ENCODE results near the gene NAA80.

DNA sequence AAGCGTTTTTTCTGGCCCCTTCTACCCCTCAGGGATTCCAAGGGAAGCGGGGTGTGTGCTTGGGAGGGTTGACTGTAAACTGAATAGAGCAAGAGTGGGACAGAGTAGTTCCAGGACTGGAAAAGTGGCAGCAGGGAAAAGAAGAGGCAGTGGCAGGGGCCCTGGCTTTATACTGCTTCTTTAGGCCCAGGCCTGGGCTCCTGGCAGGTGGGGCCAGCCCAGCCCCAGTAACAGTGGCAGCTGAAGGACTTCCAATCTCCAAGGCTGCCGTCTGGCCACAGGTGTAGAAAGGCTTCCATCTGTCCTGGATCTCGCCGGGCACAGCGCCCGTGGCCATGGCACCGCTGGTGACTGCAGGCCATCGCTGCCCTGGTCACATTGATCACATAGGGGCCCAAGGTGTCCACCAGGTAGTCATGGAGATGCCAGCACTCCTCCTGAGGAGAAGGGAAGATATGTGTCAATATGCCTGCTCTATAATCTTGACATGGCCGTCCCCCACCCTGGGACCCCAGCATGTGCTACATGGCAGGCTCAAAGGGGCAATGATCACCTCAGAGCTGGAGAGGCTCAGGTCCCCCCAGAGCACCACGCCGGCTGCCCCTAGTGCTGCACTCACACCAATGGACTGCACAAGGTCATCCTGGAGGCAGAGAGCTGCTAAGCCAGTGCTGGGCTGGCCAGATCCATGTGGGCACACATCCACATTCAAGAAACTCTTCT, 6.0 kb downstream of the NAA80 start:
- TF ChIP-seq CTCF (IDR thresholded peaks at IDR 0.05; ENCODE audit: control extremely low read depth in 1 of 3, insufficient read depth in 1 of 3, low read depth in 1 of 3, low read length in 3 of 3) = no peak
- no peak for TF ChIP-seq RNF2 (IDR thresholded peaks at IDR 0.05; ENCODE audit: borderline replicate concordance, low read depth, low read length, missing control alignments, poor library complexity, severe bottlenecking)
- no peak for TF ChIP-seq POLR2A (IDR thresholded peaks at IDR 0.05; ENCODE audit: control extremely low read depth in 1 of 2, low read depth in 2 of 2, low read length in 2 of 2)
- no peak for TF ChIP-seq CBX5 (IDR thresholded peaks at IDR 0.05; ENCODE audit: low read depth, low read length)
- TF ChIP-seq RAD21 (IDR thresholded peaks at IDR 0.05 in 1 of 2, conservative IDR thresholded peaks at IDR 0.05 in 1 of 2; ENCODE audit: low read depth in 2 of 2, low read length in 2 of 2) = no peak
- no peak for TF ChIP-seq BRCA1 (IDR thresholded peaks at IDR 0.05; ENCODE audit: low read depth, low read length)
- no peak for TF ChIP-seq EZH2 (IDR thresholded peaks at IDR 0.05; ENCODE audit: low read depth, low read length, severe bottlenecking)

All from H1 (cell line).